Fibroblast of mammary gland (primary cell): ENCODE data around the gene CLSTN1.
A peak's percentile ranks its signal among the peaks of the same experiment; 100 is the strongest.
"Not testable (repeated sequence)": the region's sequence is repeated elsewhere in the genome, so short reads cannot be mapped to it uniquely, and the experiment has no call there.

ENCODE experiments used
- DNase-seq: peaks from one replicate; pipeline ENCODE4 v3.0.0-alpha.2; 2010; ENCODE audit warnings: low read depth
- H3K4me3 ChIP-seq: 2 replicates; pipeline ENCODE4 v1.5.1; 2011; ENCODE audit warnings: low read depth, mild to moderate bottlenecking, low read length, moderate library complexity; ENCODE audit not compliant: control insufficient read depth
- TF ChIP-seq, protein P1 (sequence below): conservative IDR thresholded peaks from 2 replicates; pipeline ENCODE4 v1.5.1; 2011; ENCODE audit warnings: low read depth, low read length, inconsistent platforms; ENCODE audit not compliant: control insufficient read depth, insufficient read depth

The CLSTN1 gene

DNA sequence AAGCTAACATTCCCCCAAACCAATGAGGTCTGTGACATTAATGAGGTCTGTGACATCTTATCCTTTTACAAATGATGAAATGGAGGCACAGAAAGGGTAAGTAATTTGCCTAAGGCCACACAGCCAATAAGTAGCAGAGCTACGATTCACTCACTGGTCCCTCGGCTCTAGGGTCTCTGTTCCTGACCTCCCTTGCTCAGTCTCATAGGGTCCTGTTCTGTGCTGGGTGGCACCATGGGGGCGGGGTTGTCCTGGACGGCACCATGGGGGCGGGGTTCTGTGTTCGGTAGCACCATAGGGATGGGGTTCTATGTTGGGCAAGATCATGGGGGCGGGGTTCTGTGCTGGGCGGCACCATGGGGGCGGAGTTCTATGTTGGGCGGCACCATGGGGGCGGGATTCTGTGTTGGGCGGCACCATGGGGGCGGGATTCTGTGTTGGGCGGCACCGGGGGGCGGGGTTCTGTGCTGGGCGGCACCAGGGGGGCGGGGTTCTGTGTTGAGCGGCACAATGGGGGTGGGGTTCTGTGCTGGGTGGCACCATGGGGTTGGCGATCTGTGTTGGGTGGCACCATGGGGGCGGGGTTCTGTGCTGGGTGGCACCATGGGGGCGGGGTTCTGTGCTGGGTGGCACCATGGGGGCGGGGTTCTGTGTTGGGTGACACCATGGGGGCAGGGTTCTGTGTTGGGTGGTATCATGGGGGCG, 55.6 kb downstream of the CLSTN1 start:
- H3K4me3 ChIP-seq, result no peak overlapping the region
- no peak for DNase-seq
- TF ChIP-seq, protein P1, sequence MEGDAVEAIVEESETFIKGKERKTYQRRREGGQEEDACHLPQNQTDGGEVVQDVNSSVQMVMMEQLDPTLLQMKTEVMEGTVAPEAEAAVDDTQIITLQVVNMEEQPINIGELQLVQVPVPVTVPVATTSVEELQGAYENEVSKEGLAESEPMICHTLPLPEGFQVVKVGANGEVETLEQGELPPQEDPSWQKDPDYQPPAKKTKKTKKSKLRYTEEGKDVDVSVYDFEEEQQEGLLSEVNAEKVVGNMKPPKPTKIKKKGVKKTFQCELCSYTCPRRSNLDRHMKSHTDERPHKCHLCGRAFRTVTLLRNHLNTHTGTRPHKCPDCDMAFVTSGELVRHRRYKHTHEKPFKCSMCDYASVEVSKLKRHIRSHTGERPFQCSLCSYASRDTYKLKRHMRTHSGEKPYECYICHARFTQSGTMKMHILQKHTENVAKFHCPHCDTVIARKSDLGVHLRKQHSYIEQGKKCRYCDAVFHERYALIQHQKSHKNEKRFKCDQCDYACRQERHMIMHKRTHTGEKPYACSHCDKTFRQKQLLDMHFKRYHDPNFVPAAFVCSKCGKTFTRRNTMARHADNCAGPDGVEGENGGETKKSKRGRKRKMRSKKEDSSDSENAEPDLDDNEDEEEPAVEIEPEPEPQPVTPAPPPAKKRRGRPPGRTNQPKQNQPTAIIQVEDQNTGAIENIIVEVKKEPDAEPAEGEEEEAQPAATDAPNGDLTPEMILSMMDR, result no peak

DNA sequence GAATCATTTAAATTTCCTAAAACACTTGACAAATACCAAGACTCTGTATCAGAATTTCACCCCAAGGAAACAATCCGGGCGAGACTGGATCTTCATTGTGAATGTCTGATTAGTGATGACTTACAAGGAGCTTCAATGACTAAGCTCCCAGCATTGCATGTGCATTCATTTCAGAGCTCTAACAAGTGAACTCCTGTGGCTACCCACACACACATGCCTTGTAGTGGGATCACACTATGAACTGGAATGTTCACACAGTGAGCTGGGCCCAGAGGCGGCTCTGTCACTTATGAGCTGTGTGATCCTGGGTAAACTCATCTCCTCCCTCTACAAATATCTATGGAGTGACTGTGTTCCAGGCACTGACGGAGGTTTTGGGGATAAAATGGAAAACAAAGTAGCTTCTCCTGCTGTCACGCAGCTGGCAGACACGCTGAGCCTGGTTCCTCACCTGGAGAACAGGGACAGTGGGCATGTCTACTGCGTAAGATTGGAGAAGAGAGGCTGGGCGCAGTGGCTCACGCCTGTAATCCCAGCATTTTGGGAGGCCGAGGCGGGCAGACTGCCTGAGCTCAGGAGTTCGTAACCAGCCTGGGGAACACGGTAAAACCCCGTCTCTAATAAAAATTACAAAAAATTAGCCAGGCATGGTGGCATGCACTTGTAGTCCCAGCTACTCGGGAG, 56.9 kb downstream of the CLSTN1 start:
- DNase-seq, result peak; percentile 99
- H3K4me3 ChIP-seq, result no peak overlapping the region
- TF ChIP-seq, protein P1, result no peak

DNA sequence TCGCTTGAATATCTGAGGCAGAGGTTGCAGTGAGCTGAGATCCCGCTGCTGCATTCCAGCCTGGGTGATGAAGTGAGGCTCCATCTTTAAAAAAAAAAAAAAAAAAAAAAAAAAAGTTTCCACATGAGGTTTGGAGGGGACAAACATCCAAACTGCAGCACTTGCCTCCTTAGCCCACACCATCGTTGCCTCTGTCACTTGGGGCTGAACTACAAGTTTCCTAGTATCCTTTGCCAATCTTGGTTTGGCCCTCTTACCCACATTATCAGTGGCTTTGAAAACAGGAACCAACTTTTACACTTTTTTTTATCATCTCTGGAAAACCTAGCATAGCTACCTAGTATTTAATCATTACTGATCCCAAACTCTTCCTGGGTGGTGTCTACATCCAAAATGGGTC, 59.2 kb downstream of the CLSTN1 start:
- H3K4me3 ChIP-seq, result no peak overlapping the region
- no peak for DNase-seq
- TF ChIP-seq, protein P1, result no peak

DNA sequence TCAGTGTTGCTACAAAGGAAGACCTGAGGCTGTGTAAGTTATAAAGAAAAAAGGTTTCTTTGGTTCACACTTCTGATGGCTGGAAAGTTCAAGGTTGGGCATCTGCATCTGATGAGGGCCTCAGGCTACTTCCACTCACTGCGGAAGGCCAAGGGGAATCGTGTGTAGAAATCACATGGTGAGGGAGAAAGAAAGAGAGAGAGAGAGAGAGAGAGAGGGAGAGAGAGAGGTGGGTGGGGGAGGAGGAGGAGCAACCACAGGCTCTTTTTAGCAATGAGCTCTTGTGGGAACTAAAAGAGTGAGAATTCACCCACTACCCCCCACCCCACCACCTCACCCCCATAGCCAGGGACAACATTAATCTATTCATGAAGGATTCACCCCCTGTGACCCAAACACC, 59.9 kb downstream of the CLSTN1 start:
- H3K4me3 ChIP-seq, result no peak overlapping the region
- TF ChIP-seq, protein P1, result no peak
- DNase-seq, result no peak

DNA sequence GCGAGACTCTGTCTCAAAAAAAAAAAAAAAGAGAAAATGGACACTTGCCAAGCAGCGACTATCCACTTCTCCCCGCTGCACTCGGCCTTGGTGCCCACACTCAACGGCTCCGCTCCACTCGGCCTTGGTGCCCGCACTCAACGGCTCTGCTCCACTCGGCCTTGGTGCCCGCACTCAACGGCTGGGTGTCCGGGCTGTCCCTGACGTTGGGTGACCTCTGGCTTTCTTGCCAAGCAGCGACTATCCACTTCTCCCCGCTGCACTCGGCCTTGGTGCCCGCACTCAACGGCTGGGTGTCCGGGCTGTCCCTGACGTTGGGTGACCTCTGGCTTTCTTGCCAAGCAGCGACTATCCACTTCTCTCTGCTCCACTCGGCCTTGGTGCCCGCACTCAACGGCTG, 61.3 kb downstream of the CLSTN1 start:
- DNase-seq, H3K4me3 ChIP-seq: not testable (repeated sequence)

DNA sequence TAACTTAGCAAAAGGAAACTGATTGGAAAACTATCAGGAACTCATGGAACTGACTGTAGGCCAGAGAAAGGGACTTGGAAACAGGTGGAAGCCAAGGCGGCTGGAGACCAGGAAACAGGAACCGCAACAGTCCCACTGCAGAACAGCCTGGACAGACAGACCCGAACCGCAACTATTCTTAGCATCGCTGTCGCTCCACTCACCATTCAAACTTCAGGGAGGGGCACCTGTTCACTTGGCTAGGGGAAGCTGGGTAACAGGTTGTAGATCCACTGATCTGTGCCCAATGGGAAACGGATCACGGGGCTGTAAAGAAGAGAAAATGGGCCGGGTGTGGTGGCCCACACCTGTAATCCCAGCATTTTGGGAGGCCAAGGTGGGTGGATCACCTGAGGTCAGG, 61.9 kb downstream of the CLSTN1 start:
- H3K4me3 ChIP-seq, result no peak overlapping the region
- DNase-seq, result no peak
- TF ChIP-seq, protein P1, result no peak

DNA sequence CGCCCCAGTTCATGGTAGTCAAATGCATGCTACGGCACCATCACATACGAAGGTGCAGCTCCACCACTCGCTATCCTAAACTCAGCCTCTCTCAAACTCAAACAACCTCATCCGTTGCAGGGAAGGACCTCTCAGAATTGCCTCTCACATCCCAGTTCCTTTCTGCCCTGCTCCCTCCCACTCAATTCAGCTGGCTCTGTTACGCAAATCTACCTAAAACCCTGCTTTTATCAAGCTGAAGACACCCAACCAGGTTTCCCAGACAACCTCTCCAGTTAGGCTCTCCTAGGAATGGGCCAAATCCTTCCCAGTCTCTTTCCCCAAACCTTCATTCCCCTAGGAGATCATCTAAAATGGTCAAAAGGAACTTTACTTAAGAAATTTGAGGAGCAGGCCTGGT, 62.9 kb downstream of the CLSTN1 start:
- TF ChIP-seq, protein P1, result no peak
- H3K4me3 ChIP-seq, result no peak overlapping the region
- DNase-seq, result no peak
